HG02938 (cell line): ENCODE results near the gene TESMIN.

Experiments
- ATAC-seq: cut with Tn5 transposase; IDR thresholded peaks from one replicate; pipeline ENCODE4 v1.9.1; 2021; ENCODE audit warnings: mild to moderate bottlenecking, moderate library complexity; ENCODE audit not compliant: unreplicated experiment

Gene TESMIN

DNA sequence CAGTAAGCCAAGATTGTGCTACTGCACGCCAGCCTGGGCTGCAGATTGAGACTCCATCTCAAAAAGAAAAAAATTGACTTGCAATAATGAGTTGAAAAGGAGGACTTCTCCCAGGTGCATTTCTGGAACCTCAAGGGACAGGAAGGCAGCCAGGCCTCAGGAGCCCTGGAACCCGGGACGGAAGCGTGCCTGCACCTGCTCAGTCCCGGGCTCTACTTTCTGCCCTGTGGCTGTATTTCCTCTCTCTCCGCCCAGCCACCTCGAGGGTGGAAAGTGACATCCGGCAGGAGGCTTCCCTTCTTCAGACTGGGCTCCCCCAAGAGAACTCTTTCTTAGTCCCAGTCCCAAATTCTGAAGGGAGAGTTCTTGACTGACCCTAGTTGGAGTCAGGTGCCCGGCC is 87.2 kb downstream of the TESMIN start:
- no peak for ATAC-seq

GRCh38 chr11:68663482-68664010 is 87.8 kb downstream of the TESMIN start:
- no peak for ATAC-seq

- ATAC-seq, result no peak
Observed at GRCh38 chr11:68661697-68662603, 89.4 kb downstream of the TESMIN start.

GRCh38 chr11:68661014-68661413 is 90.3 kb downstream of the TESMIN start:
- ATAC-seq, result no peak

- no peak for ATAC-seq
Observed at GRCh38 chr11:68660066-68660810, 91.1 kb downstream of the TESMIN start.

GRCh38 chr11:68659158-68659921 is 92.0 kb downstream of the TESMIN start:
- no peak for ATAC-seq

DNA sequence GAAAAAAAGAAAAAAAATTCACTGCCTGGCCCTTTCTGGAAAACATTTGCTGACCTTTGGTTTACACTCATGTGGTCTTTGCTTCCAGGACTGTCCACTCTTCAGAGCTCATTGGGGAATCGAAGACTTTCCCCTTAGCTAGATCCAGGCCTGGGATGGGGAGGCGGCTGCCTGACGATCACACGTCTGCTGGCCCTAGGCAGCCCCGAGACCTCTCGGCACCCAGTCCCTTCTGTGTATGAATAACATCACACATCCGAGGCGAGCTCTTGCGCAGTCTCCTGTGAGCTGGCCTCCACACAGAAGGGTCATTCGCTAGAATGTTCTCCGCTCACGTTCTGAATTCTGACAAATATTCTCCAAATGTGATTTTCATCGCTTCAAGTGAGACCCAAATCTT is 92.7 kb downstream of the TESMIN start:
- no peak for ATAC-seq

DNA sequence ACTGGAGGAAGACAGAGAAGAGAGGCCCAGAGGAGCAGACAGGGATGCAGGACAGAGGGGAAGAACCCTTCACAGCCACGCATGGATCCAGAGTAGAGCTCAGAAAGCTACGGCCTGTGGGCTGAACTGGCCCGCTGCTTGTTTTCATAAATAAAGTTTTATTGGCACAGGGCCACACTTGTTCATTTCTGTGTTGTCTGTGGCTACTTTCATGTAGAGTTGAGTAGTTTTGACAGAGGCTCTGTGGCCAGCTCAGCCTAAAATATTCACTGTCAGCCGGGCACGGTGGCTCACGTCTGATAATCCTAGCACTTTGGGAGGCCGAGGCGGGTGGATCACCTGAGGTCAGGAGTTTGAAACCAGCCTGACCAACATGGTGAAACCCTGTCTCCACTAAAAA is 93.2 kb downstream of the TESMIN start:
- no peak for ATAC-seq
